Left lung (tissue), 10 donors: ENCODE data around the gene APIP. TPM values are rescaled to one million over a fixed set of nuclear protein-coding genes. Genes with fewer than 3 reads are reported as not detected.

ENCODE experiments used
- ATAC-seq: fragments of 200-7000 bp; cut with Tn5 transposase; one replicate; pipeline ENCODE4 v1.9.1; 2020; ENCODE audit warnings: moderate library complexity
- DNase-seq, 4 donors: peaks; one replicate each; pipeline ENCODE4 v3.0.0-alpha.2; 2013 to 2020
- H3K27ac ChIP-seq, 2 donors: fragments of 200-600 bp; sonication (generic) in 1 of 2; one replicate each; pipeline versions ENCODE4 v1.5.0 to v1.8.0; 2020 to 2021
- H3K27me3 ChIP-seq, 2 donors: fragments of 200-600 bp; sonication (generic) in 1 of 2; one replicate each; pipeline versions ENCODE4 v1.5.0 to v1.8.0; 2020 to 2021
- H3K36me3 ChIP-seq, 2 donors: fragments of 200-600 bp; sonication (generic) in 1 of 2; one replicate each; pipeline versions ENCODE4 v1.5.0 to v1.8.0; 2020 to 2021
- H3K4me1 ChIP-seq, 2 donors: fragments of 200-600 bp; one replicate each; pipeline ENCODE4 v1.8.0; 2021
- H3K4me3 ChIP-seq, 2 donors: fragments of 200-600 bp; sonication (generic) in 1 of 2; one replicate each; pipeline versions ENCODE4 v1.5.0 to v1.8.0; 2020 to 2021; ENCODE audit warnings: mild to moderate bottlenecking in 1 of 2
- H3K9me3 ChIP-seq, 2 donors: fragments of 200-600 bp; sonication (generic) in 1 of 2; one replicate each; pipeline versions ENCODE4 v1.5.0 to v1.8.0; 2020 to 2021
- CTCF ChIP-seq, 2 donors: fragments of 200-600 bp; sonication (generic) in 1 of 2; IDR thresholded peaks; one replicate each; pipeline versions ENCODE4 v1.5.0 to v1.8.0; 2021; ENCODE audit warnings: antibody characterized with exemption in 2 of 2
- intact Hi-C, 2 donors: fragments of 100-400 bp; cut with DNase I; formaldehyde crosslinking; loops; one replicate each; pipeline versions ENCODE4 v1.11.2 to v1.14.2; 2022
- polyA plus RNA-seq, 6 donors: library from polyadenylated mRNA; unstranded; fragments of 120-200 nt; gene quantifications; one replicate each; pipeline ENCODE4 v1.2.1, GENCODE V29; 2013; ENCODE audit not compliant: insufficient read length in 6 of 6
- total RNA-seq, 2 donors: library from RNA; stranded (reverse); fragmentation: NEBNext Ultra II Directional; extraction: Animal tissue kit (Norgen Biotek cat#: 25700); gene quantifications; one replicate each; pipeline ENCODE4 v1.2.1, GENCODE V29; 2021
- donor health status: DM: no; HTN: yes; CAD: no.
- donor health status: DM: no; HTN: no; CAD: no.

The APIP gene
- total and polyA plus RNA-seq, 8 donors: 26.4 to 50.4 (median 35.4) TPM

GRCh38 chr11:34928268-34928959, 12.2 kb upstream of the APIP start:
- Histone ChIP-seq H3K36me3 (peaks cover 0 to 13% of the 10 kb centered on the region in 2 donors), H3K27me3 (no peaks in the 10 kb centered on the region), H3K27ac (no peak overlapping the region), H3K4me3 (no peak overlapping the region), H3K4me1 (peaks cover 10 to 55% of the 10 kb centered on the region in 2 donors), H3K9me3 (no peaks in the 10 kb centered on the region)
- DNase-seq: no peak
- no peak for TF ChIP-seq CTCF (IDR thresholded peaks at IDR 0.05)
- no peak for ATAC-seq
- intact Hi-C loops: loop anchor here in 1 of 2 donors (10.0 kb wide), 1 partner anchor 466 kb away; no protein-coding TSS in a partner anchor

- Histone ChIP-seq H3K4me1 (peaks cover 10 to 58% of the 10 kb centered on the region in 2 donors), H3K9me3 (no peaks in the 10 kb centered on the region), H3K4me3 (no peak overlapping the region), H3K27me3 (no peaks in the 10 kb centered on the region), H3K36me3 (no peaks in the 10 kb centered on the region), H3K27ac (peak overlapping the region in 1 of 2 donors; percentile 21)
- ATAC-seq (no peak), DNase-seq (no peak)
- TF ChIP-seq CTCF (IDR thresholded peaks at IDR 0.05): no peak
- intact Hi-C loops: loop anchor here in 1 of 2 donors (10.0 kb wide), 1 partner anchor 468 kb away; no protein-coding TSS in a partner anchor
These were observed 10.6 kb upstream of the APIP start for GRCh38 chr11:34926831-34927132.

- intact Hi-C loops: loop anchor here in 1 of 2 donors (10.0 kb wide), 1 partner anchor 469 kb away; no protein-coding TSS in a partner anchor
- Histone ChIP-seq H3K27me3 (no peaks in the 10 kb centered on the region), H3K36me3 (no peaks in the 10 kb centered on the region), H3K27ac (peak overlapping the region in 1 of 2 donors; percentile 21), H3K4me1 (peaks cover 10 to 58% of the 10 kb centered on the region in 2 donors), H3K9me3 (no peaks in the 10 kb centered on the region), H3K4me3 (no peak overlapping the region)
- DNase-seq (peak in 2 of 4 donors; percentile 53 to 63), ATAC-seq (peak; percentile 85)
- TF ChIP-seq CTCF (IDR thresholded peaks at IDR 0.05): peak; percentile 51 to 61
These were observed 10.1 kb upstream of the APIP start for GRCh38 chr11:34926101-34926830.

DNA sequence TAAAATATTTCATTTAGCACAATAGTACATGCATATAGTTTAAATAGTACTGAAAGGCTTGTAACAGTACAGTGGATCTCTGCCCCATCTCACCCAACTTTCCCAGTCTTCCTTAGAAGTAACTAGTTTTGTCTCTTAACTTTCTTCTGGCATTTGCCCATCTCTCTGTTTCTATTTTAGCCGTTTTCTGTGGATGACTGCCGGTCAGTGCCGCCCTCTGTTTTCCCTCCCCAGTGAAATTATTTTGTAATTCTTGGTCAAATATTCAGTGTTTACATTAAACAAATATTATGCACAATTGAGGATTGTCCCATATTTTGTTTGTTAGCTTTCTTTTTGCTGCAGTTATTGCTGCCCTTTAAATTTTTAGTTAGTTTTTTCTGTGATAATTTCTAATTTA, 8.5 kb upstream of the APIP start:
- H3K36me3 ChIP-seq: peaks cover 0 to 4% of the 10 kb centered on the region in 2 donors
- DNase-seq (no peak), ATAC-seq (no peak)
- intact Hi-C loops: loop anchor here in 1 of 2 donors (10.0 kb wide), 1 partner anchor 470 kb away; no protein-coding TSS in a partner anchor
- no peak for TF ChIP-seq CTCF (IDR thresholded peaks at IDR 0.05)
- peaks cover 10 to 53% of the 10 kb centered on the region in 2 donors for H3K4me1 ChIP-seq
- H3K9me3 ChIP-seq: no peaks in the 10 kb centered on the region
- peak overlapping the region in 1 of 2 donors; percentile 27 for H3K27ac ChIP-seq
- no peak overlapping the region for H3K4me3 ChIP-seq
- H3K27me3 ChIP-seq: no peaks in the 10 kb centered on the region

DNA sequence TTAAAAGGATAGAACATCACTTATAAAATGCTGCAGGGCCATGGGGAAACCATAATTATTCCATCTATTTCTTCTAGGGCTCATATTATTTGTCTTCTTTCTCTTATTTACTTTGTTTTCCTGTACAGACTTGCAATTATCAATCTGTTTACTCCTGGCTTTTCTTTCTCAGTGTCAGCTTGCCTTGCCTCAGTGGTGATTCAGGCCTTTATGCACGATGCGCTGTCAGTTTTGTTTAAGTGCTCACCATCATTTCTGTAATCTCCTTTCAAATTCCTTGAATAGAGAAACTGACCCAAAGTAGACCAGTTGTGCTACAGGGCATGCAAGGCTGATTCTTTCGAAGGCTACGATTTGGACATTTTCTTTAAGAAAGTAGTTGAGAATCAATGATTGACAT, 5.0 kb upstream of the APIP start:
- no peak for TF ChIP-seq CTCF (IDR thresholded peaks at IDR 0.05)
- Histone ChIP-seq H3K27me3 (no peaks in the 10 kb centered on the region), H3K4me1 (peaks cover 8 to 47% of the 10 kb centered on the region in 2 donors), H3K4me3 (no peak overlapping the region), H3K36me3 (peaks cover 0 to 4% of the 10 kb centered on the region in 2 donors), H3K9me3 (no peaks in the 10 kb centered on the region), H3K27ac (no peak overlapping the region)
- DNase-seq: no peak
- intact Hi-C loops: loop anchor here in 1 of 2 donors (10.0 kb wide), 1 partner anchor 474 kb away; no protein-coding TSS in a partner anchor
- no peak for ATAC-seq
